Activated CD4-positive, alpha-beta T cell treated with anti-CD3 and anti-CD28 coated beads for 1 hour (primary cell): ENCODE measurements around the gene LPIN1.
"Not testable (repeated sequence)": the region's sequence is repeated elsewhere in the genome, so short reads cannot be mapped to it uniquely, and the experiment has no call there.

Experiments
- DNase-seq: peaks from one replicate; pipeline ENCODE4 v3.0.0-alpha.2; 2020

Gene LPIN1

DNA sequence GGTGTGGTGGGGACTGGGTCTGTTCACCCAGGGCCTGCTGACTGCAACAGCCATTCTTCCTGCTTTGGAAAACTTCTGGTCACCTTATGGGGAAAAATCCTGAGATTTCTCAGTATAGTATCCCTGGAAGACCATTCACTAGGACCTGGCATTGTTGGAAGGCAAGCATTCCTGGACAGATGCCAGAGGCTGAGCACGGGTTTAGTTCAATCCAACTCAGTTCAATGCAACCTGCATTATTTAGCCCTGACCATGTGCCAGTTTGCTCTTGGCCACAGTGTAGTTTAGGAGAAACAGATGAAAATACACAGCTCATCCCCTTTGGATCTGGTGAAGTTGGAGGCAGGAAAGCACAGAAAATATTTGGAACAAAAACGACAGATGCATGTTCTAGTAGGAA lies 95.9 kb downstream of the LPIN1 start:
- DNase-seq: no peak

DNA sequence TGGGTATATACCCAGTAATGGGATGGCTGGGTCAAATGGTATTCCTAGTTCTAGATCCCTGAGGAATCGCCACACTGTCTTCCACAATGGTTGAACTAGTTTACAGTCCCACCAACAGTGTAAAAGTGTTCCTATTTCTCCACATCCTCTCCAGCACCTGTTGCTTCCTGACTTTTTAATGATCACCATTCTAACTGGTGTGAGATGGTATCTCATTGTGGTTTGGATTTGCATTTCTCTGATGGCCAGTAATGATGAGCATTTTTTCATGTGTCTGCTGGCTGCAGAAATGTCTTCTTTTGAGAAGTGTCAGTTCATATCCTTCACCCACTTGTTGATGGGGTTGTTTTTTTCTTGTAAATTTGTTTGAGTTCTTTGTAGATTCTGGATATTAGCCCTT lies 98.4 kb downstream of the LPIN1 start:
- DNase-seq: not testable (repeated sequence)

DNA sequence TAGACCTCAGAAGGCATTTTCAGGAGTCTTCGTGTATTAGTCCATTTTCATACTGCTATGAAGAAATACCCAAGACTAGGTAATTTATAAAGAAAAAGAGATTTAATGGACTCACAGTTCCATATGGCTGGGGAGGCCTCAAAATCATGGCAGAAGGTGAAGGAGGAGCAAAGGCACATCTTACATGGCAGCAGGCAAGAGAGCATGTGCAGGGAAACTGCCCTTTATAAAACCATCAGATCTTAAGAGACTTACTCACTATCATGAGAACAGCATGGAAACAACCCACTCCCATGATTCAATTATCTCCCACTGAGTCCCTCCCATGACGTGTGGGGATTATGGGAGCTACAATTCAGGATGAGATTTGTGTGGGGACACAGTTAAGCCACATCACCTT lies 101.5 kb downstream of the LPIN1 start:
- DNase-seq: not testable (repeated sequence)

DNA sequence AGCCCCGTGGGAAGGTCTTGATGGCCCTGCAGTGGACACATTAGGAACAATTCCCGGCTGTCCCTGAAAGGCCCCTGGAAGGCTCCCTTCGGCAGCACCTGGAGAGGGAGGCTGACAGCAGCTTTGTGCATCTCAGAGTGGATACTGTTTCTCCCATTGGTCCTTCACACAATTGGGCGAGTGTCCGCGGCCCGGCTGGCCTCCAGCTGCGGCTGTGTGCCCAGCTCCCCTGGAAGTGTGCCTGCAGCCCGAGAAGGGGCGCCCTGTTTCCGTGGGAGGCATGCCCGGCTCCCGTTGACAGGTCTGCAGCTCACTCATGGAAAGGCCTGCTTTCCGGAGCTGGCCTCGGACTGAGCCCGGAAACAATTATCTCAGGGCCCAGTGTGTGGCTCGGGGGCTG lies 103.7 kb downstream of the LPIN1 start:
- DNase-seq: no peak

DNA sequence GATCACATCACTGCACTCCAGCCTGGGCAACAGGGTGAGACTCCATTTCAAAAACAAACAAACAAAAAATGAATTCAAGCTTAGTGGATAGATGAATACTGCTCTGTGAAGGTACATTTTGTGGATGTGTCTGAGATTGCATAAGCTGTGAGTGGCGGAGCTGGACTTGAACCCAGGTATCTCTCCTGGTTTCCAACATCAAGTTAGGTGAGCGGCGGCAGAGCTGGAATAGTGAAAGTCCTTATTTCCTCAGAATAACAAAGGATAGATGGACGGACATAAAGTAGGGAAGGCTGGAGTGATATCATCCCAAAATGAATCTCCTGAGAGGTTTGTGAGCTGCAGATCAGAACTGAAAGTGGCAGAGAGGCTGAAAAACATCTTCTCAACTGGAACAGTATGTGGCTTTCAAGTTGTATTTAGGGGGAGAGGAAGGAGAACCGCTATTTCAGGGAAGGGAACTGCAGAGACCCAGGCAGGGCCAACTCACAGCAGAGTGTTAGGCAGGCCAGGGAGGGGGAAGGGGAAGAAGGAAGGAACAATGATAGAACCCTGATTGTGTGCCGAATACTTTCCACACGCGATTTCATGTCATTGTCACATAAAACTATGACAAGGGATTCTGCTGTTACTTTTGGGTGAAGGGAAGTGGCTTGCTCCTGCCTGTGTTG lies 106.2 kb downstream of the LPIN1 start:
- no peak for DNase-seq

DNA sequence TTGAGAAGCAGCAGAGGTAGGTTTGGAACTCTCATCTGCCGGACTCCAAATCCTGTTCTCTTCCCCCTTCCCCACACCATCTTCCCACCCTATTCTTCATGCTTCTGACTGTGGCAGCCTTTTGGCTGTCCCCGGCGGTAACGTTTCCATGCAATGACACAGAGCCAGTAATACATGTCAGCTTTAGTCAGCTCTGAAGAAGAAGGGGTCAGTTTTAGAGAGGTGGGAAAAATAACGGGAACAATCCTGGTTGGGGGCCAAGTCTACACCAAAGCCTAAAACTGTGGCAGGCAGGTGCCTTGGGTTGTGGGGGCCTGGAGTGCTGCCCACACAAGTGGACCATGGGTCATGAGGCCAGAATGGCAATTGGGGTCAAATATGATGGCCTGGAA lies 106.8 kb downstream of the LPIN1 start:
- DNase-seq: no peak

DNA sequence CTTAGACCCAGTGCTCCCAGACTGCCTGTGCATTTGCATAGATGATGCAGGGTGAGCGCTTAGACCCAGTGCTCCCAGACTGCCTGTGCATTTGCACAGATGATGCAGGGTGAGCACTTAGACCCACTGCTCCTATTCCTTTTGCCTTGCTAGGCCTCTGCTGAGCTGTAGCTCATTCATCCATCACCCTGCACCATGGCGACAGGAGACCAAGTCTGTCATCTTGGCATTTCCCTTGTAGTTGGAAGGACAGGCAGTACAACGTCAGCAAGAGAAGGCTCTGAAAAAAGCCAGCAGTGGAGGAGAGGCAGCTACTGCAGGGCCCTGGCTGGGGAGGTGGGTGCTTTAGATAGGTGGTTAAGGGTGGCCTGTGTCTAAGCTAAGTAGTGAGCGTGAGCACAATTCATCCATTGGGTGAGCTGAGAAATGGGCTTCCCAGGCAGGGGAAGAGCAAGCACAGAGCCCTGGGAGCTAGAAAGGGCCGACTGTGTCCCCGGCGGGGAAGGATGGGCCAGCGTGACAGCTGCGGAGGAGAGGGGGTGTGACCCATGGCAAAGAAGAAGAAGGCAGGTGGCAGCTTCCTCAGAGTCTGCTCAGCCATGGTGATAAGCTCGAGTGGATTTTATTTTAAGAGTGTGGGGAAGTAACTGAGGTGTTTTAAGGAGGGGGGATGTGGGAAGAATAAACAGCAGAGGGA lies 108.8 kb downstream of the LPIN1 start:
- DNase-seq: no peak

DNA sequence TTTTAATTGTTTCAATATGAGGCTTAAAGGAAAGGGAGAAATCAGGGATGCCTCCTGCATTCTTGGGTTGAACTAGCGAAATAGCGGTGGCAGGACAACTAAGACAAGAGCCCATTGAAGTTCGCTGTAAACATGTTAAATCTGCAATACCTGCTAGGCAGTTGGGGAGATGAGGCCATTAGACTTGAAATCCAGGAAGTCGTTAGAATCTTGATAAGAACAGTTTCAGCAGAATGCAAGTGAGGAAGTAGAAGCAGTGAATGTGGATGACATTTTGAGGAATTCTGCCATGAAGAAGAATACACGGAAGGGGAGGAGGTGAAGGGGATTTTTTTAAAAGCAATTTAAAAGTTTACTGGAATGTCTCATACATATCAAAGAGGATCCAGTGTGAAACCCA lies 109.7 kb downstream of the LPIN1 start:
- DNase-seq: no peak

DNA sequence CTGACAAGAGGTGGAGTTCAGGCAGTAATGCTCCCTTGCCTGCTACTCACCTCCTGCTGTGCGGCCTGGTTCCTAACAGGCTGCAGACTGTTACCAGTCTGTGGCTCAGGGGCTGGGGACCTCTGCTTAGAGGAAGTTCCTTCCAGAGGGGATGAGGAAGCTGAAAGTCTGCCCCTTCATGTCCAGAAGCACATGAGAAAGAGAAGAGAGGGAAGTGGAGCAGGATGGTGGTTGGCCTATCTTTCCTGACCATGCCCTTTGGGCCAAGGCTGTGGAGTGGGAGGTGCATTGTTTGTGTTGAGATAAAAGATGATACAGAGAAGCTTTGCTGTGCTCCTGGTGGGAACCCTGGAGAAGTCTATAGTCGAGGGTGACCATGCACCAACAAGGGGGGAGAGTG lies 112.5 kb downstream of the LPIN1 start:
- DNase-seq: no peak

DNA sequence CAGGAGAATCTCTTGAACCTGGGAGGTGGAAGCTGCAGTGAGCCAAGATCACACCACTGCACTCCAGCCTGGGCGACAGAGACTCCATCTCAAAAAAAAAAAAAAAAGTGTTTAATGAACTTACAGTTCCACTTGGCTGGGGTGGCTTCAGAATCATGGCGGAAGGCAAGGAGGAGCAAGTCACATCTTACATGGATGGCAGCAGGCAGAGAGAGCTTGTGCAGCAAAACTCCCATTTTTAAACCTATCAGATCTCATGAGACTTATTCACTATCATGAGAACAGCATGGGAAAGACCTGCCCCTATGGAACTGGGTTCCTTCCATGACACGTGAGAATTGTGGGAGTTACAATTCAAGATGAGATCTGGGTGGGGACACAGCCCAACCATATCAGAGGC lies 113.5 kb downstream of the LPIN1 start:
- not testable (repeated sequence) for DNase-seq

DNA sequence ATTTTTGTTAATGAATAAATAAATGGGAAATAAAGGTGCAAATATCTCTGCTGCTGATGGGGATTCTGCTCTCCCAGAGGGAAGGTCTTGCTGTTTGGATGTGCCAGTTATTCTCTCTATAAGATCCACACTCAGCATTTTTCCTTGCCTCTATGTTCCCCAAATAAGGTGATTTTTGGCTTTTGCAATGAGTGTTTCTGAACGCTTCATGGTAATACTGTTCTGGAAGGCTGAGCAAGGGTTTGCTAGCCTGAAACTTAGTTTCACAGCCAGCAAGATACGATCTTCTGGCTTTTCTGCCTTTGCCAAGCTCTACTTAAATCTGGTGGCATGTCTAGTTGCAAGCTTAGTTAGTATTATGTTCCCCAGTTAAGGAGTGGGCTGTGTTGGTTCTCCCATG lies 114.6 kb downstream of the LPIN1 start:
- DNase-seq: no peak

DNA sequence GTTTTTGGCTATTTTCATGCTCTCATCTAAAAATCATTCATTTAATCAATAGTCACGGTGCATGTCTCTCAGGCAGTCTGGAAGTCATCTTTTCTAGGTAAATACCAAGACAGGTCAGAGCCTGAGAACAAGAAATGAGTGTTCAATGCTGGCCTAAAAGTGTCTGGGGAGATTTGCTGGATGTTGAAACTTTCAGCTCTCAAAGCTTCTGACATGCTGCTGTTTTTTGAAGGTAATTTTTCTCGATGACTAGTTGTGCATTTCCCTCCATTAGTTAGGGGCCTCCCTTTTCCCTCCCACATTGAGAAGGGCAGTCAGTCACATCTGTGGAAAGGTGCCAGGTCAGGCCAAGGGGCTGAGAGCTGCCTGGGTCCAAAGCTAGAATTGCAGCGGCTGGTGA lies 115.6 kb downstream of the LPIN1 start:
- no peak for DNase-seq

DNA sequence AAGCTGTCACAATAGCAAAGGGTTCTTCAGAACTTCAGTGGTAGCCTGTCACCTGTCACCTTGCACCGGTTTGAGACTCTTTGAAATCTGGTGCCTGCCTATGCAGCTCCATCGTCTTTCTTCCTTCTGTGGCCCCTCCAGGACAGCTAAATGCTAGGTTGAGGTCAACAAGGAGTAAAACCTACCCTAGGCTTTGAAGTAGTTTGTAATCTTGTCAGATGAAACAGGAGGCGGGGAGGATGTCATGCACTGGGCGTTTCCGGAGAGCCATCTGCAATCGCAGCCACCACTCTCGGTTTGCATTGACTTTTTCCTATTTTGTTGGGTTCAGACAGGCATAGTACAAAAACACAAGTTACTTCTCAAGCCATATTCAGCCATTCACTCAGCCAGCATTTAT lies 116.7 kb downstream of the LPIN1 start:
- no peak for DNase-seq

DNA sequence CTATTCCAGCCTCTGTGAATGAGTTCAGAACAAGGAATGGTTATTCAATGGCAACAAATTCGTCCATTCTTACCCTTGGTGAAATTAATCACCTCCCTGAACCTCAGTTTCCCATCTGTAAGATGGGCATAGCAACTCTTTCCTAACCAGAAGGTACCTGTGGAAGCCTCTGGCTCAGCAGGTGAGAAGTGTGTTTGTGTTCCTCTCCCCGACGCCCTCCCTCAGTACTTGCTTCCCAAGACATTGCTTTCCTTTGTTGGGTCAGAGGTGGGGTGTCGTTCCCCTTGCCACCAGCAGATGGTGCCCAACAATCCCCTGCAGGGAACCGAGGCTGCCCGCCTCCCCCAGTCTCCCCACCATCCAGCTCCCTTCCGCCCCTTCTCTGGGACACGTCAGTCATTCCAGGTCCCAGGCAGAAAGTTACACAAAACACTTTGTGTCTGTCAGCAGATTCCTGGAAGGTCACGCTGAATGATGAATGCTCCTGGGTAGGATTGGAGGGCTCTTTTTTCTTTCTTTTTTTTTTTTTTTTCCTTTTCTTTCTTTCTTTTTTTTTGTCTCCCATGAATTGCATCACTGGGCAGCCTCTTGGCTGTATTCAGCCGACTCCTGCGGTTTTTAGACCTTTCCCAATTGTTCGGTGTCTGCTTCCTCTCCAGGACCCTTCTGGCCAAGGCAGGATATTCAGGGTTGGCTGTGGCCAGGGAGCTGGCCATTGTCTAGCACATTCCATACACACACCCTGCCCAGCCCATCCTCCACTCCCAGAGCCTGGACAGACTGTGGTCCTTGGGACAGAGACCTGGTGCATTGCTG lies 117.3 kb downstream of the LPIN1 start:
- peak; percentile 55 for DNase-seq

DNA sequence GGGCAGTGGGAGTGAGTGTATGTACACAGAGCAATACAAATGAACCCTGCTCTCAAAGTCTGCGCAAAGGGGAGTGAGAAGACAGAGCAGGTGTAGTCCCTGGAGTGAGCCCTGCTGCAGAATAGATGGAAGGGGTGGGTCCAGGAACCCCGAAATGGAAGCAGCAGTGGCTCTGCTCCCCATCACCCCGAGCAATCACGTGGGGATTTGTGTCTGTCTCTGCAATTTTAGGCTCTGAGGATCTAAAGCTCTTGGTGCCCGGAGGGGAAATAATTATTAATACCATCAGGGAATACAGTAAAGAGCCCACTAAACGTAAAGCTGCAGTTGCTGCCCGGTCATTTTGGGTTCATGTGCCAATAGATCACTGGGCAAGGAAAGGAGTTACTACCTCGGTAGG lies 118.3 kb downstream of the LPIN1 start:
- DNase-seq: no peak

DNA sequence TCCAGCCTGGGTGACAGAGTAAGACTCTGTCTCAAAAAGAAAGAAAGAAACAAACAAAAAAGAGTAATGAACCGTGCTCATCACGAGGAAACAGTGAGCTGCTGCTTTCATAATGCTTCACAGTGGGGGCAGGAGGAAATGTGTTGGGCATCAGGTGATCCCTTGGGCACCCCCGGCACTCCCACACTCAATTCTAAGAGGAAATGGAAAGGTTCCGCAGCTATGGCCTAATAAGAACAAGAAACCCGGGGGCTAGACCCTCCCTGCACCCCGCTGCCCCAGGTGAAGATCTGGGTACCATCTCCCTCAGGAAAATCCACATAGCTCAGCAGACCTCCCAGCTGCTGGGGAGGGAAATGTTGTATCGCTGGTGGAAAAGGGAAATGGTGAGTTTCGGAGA lies 118.9 kb downstream of the LPIN1 start:
- no peak for DNase-seq

DNA sequence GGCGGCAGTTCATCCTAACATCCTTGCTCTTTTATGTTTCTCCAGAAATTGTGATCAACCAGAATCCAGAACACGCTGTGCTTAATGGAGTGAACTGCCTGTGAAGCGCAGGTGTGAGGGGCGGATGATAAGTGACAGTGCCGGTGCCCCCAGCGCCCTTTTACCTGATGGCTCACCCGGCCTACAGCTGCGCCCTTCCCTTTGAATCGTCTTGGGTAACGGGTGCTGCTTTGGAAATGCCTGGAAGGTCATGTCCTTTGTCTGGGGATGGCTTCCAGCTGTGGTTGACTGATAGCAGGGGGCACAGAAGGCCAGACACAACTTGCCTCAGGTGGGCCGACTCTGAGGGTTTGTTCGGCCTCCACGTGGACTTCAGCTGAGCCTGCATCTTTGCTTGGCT lies 119.4 kb downstream of the LPIN1 start:
- no peak for DNase-seq

DNA sequence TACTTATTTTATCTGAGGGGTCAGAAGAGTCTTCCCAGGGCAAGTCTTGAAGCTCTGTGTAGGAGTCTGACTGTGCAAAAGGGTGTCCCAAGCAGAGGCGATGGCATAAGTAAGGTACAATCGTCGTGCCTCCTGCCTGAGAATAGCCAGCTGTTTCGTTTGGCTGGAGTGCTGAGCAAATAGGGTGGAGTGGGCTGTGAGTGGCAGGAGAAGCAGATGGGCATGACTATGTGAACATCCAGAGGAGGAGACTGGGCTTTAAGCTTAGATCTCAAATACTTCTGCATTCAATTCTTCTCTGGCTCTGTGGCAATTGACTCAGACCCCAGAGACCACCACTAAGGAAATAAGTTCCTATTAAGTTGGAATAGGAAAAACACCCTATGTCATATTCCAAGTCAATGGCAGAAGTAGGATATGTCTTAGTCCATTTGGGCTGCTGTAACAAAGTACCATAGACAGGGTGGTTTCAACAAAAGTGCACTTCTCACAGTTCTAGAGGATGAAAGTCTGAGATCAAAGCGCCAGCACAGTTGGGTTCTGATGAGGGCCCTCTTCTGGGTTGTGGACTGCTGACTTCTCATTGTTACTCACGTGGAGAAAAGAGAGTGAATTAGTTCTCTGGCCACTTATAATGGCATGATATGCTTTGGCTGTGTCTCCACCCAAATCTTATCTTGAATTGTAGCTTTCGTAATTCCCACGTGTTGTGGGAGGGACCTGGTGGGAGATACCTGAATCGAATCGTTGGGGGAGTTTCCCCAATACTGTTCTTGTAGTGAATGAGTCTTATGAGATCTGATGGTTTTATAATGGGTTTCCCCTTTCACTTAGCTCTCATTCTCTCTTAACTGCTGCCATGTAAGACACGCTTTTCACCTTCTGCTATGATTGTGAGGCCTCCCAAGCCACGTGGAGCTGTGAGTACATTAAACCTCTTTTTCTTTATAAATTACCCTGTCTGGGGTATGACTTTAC lies 120.2 kb downstream of the LPIN1 start:
- DNase-seq: no peak

DNA sequence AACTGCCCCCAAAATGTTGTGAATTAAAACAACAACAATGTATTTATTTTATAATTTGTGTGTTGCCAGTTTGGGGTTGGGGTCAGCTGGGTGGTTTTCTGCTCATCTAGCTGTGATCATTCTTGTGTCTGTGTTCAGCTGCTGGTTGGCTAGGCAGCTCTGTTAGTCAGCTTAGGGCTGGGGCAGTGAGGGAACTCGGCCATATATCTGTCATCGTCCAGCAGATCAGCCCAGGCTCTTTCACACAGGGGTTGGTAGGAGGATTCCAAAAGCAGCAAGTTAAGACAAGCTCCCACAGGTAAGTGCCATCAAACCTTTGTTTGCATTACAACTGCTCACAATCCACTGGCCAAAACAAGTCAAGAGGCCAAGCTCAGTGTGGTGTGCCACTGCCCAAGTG lies 121.5 kb downstream of the LPIN1 start:
- DNase-seq: no peak

DNA sequence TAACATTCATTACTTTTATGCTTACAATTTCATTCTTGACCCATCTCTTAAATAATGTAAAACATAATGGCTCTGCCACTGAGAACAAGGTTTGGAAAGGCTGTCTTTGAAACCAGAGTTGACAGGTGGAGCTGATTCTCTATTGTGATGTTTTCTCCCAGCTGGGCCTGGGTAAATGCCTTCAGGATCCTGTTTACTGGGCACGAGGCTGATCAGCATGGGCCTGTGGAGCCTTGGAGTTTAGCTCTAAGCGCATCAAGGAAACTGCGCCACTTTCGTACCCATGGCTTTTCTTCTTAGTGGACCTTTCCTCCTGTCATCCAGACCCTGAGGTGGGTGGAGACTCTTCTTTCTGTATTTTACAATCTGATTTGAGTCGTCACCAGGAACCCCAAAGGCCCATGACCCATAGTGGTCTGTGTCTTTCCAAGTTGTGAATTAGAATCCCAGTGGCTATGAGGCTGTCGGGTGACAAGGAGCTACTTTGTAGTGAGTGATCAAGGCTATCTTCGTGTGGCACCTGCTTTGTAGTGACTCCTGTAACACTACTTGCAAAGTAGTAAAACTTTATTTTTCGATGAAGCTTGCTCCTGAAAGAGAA lies 123.1 kb downstream of the LPIN1 start:
- DNase-seq: no peak

DNA sequence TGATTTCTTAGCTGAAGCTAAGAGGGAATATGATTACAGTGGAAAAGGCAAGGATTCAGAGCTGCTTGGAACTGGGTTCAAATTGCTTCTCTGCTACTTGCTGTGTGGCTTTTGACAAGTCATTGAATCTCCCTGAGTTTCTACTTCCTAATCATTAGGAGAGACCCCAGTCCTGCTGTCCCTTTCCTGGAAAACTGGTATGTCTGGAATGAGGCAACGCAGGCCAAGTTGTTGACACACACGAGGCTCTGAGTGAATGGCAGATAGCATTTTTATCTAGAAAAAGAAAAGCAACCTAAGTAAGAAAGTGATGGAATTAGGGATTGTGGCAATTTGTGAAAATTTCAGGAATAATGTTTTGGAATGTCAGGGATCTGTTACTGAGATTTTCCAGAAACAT lies 123.6 kb downstream of the LPIN1 start:
- DNase-seq: no peak

DNA sequence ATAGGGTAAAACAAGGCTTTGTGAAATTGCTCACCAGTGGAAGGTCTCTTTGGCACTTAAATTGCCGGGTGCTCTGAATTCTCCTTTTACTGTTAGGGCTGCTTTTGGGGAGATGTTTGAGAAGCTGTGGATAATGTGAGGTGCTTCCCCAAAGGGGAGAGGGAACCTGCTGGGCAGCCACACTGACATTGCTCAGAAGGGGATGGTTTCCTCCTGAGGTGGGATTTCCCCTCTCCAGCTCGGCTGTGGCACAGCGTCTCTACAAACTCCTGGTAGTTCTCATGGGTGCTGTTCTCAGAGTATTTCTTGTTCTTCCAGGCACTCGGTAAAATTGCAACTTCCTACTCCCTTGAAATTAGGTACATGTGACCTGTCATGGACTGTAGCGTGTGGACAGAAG lies 124.2 kb downstream of the LPIN1 start:
- DNase-seq: no peak

DNA sequence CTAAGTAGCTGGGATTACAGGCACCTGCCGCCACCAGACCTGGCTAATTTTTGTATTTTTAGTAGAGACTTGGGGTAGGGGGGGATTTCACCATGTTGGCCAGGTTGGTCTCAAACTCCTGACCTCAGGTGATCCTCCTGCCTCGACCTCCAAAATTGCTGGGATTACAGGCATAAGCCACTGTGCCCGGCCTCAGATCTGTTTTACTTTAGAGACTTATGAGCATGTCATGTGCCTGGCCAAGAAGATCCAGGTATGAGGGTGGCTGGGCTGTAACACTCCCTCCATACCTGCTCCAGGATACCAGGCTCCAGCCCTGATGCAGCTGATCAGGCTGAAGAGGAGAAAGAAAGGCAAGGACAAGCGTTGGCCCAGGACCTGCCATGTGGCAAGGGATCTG lies 125.0 kb downstream of the LPIN1 start:
- DNase-seq: no peak
